HepG2 (cell line): Measurements from ENCODE around the gene DUOXA1. TPM values are rescaled to one million over a fixed set of nuclear protein-coding genes. Genes with fewer than 3 reads are reported as not detected.

Source experiments
- AKAP8 ChIP-seq: sonication (generic); formaldehyde crosslinking; IDR thresholded peaks from 2 replicates; pipeline ENCODE4 v1.5.1; 2020; ENCODE audit warnings: mild to moderate bottlenecking, missing genetic modification reagents
- BCL3 ChIP-seq: sonication (generic); formaldehyde crosslinking; IDR thresholded peaks from 2 replicates; pipeline ENCODE4 v1.5.1; 2020; ENCODE audit warnings: mild to moderate bottlenecking, missing genetic modification reagents, moderate library complexity
- ETV6 ChIP-seq: sonication (generic); formaldehyde crosslinking; conservative IDR thresholded peaks from 2 replicates; pipeline ENCODE4 v1.4.0; 2020; ENCODE audit warnings: missing genetic modification reagents
- KDM2A ChIP-seq: sonication (generic); formaldehyde crosslinking; IDR thresholded peaks from 2 replicates; pipeline ENCODE4 v1.4.0; 2020; ENCODE audit warnings: low read depth, missing genetic modification reagents, borderline replicate concordance
- RBAK ChIP-seq: sonication (generic); formaldehyde crosslinking; IDR thresholded peaks from 2 replicates; pipeline ENCODE4 v1.5.1; 2020; ENCODE audit warnings: mild to moderate bottlenecking, missing genetic modification reagents
- RFXAP ChIP-seq: sonication (generic); formaldehyde crosslinking; IDR thresholded peaks from 2 replicates; pipeline ENCODE4 v1.4.0; 2020; ENCODE audit warnings: missing genetic modification reagents, borderline replicate concordance
- SALL1 ChIP-seq: sonication (generic); formaldehyde crosslinking; IDR thresholded peaks from 2 replicates; pipeline ENCODE4 v1.8.0; 2022; ENCODE audit warnings: mild to moderate bottlenecking, missing genetic modification reagents
- SNRNP70 ChIP-seq: fragments of 200-400 bp; formaldehyde crosslinking; IDR thresholded peaks from 2 replicates; pipeline ENCODE4 v1.6.1; 2017; ENCODE audit warnings: mild to moderate bottlenecking, low read depth, low read length, moderate library complexity
- SOX5 ChIP-seq: IDR thresholded peaks from 2 replicates; pipeline ENCODE4 v1.6.1; 2016; ENCODE audit warnings: borderline replicate concordance
- SP4 ChIP-seq: sonication (generic); formaldehyde crosslinking; IDR thresholded peaks from 2 replicates; pipeline ENCODE4 v1.8.1; 2023; ENCODE audit warnings: mild to moderate bottlenecking, missing genetic modification reagents
- THAP7 ChIP-seq: sonication (generic); formaldehyde crosslinking; IDR thresholded peaks from 2 replicates; pipeline ENCODE4 v1.8.1; 2023; ENCODE audit warnings: mild to moderate bottlenecking, missing genetic modification reagents
- TOE1 ChIP-seq: sonication (generic); formaldehyde crosslinking; IDR thresholded peaks from 2 replicates; pipeline ENCODE4 v1.4.0; 2020; ENCODE audit warnings: mild to moderate bottlenecking, missing genetic modification reagents
- TSC22D2 ChIP-seq: sonication (generic); formaldehyde crosslinking; IDR thresholded peaks from 2 replicates; pipeline ENCODE4 v1.5.1; 2020; ENCODE audit warnings: missing genetic modification reagents, mild to moderate bottlenecking, borderline replicate concordance
- YY1 ChIP-seq: IDR thresholded peaks from 2 replicates; pipeline ENCODE4 v1.6.1; 2011; ENCODE audit warnings: low read length, low read depth, moderate library complexity, mild to moderate bottlenecking; ENCODE audit not compliant: insufficient read depth, insufficient replicate concordance
- ZNF292 ChIP-seq: sonication (generic); formaldehyde crosslinking; IDR thresholded peaks from 2 replicates; pipeline ENCODE4 v1.8.1; 2022; ENCODE audit warnings: mild to moderate bottlenecking, low read depth, missing genetic modification reagents, borderline replicate concordance
- ZNF691 ChIP-seq: sonication (generic); formaldehyde crosslinking; IDR thresholded peaks from 2 replicates; pipeline ENCODE4 v1.4.0; 2020; ENCODE audit warnings: missing genetic modification reagents, low read depth, mild to moderate bottlenecking, borderline replicate concordance
- ZNF83 ChIP-seq: sonication (generic); formaldehyde crosslinking; IDR thresholded peaks from 2 replicates; pipeline ENCODE4 v1.4.0; 2020; ENCODE audit warnings: missing genetic modification reagents, mild to moderate bottlenecking, borderline replicate concordance
- polyA plus RNA-seq, 8 experiments: library from polyadenylated mRNA; depleted of rRNA in 3 of 8; stranded (reverse) in 7 of 8; unstranded in 1 of 8; fragments of >200 nt; fragmentation: Illumina TruSeq in 4 of 8; extraction: Trizol in 4 of 8; gene quantifications; 2 replicates each; pipeline versions ENCODE4 v1.2.1 to v1.2.3, GENCODE V29; 2011 to 2016; ENCODE audit warnings: low read depth in 4 of 8, missing spikeins in 1 of 8, mixed read lengths in 1 of 8; ENCODE audit not compliant: insufficient read depth in 1 of 8
- total RNA-seq, 5 experiments: library from RNA; depleted of rRNA; stranded (reverse); fragments of >200 nt; fragmentation: Illumina TruSeq; extraction: Trizol; gene quantifications; 2 replicates each; pipeline ENCODE4 v1.2.3, GENCODE V29; 2016; ENCODE audit warnings: low read depth in 1 of 5
- TF ChIP-seq, protein P1 (sequence below): sonication (generic); formaldehyde crosslinking; IDR thresholded peaks from 2 replicates; pipeline ENCODE4 v1.5.0; 2020; ENCODE audit warnings: mild to moderate bottlenecking, missing genetic modification reagents, borderline replicate concordance

The DUOXA1 gene
- total and polyA plus RNA-seq, 2 of the 13 experiments (the other 11 are each of a cell fraction or from before 2014, with no cell fraction given) = not detected

DNA sequence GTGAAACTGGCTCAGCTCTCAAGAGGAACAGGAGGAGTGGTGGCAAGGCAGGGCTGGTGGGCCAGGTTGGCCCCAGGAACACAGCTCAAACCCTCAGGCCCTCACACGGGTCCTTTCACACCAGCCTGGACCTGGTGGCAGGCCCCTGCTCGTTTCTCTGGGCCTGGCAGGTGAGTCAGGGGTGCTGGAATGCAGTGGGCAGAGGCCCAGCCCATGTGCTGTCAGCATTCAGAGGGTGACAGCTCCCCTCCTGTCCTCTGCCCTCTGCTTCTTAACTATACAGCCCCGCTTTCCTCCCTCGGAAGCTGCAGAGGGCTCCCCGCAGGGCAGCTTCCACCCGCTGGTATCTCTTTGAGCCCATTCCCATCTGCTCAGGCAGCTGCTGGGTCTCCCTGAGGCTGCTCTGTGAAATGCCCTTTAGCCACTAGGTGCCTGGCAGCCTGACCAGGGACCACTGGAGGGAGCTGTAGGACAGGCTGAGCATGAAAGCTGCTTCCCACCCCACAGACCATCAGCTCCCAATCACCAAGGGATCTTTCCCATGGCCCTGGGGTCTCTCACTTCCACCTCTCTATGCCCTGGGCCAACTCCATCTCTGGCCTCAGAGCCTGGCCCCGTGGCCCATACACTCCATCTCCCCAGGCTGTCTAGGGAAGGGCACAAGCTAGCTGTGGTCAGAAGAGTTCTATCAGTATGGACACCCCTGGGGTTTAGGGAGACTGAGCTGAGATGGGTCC lies 33.3 kb upstream of the DUOXA1 start (continued):
- TF ChIP-seq ZNF83 (CRISPR knock-in tag) (no peak), AKAP8 (CRISPR knock-in tag) (peak; percentile 35), THAP7 (peak; percentile 27; the same call in 1 of the 2 replicates), ZNF691 (CRISPR knock-in tag) (peak; percentile 78; the same call in 1 of the 2 replicates), RFXAP (CRISPR knock-in tag) (no peak), SP4 (peak; percentile 25; the same call in 1 of the 2 replicates), SOX5 (CRISPR knock-in tag) (no peak), YY1 (peak; percentile 9), RBAK (no peak), TOE1 (no peak), KDM2A (peak; percentile 70; the same call in 1 of the 2 replicates), ZNF292 (peak; percentile 35; the same call in 1 of the 2 replicates), BCL3 (CRISPR knock-in tag) (no peak), SALL1 (peak; percentile 71), ETV6 (CRISPR knock-in tag) (no peak), TSC22D2 (CRISPR knock-in tag) (no peak), SNRNP70 (no peak)
- TF ChIP-seq, protein P1, sequence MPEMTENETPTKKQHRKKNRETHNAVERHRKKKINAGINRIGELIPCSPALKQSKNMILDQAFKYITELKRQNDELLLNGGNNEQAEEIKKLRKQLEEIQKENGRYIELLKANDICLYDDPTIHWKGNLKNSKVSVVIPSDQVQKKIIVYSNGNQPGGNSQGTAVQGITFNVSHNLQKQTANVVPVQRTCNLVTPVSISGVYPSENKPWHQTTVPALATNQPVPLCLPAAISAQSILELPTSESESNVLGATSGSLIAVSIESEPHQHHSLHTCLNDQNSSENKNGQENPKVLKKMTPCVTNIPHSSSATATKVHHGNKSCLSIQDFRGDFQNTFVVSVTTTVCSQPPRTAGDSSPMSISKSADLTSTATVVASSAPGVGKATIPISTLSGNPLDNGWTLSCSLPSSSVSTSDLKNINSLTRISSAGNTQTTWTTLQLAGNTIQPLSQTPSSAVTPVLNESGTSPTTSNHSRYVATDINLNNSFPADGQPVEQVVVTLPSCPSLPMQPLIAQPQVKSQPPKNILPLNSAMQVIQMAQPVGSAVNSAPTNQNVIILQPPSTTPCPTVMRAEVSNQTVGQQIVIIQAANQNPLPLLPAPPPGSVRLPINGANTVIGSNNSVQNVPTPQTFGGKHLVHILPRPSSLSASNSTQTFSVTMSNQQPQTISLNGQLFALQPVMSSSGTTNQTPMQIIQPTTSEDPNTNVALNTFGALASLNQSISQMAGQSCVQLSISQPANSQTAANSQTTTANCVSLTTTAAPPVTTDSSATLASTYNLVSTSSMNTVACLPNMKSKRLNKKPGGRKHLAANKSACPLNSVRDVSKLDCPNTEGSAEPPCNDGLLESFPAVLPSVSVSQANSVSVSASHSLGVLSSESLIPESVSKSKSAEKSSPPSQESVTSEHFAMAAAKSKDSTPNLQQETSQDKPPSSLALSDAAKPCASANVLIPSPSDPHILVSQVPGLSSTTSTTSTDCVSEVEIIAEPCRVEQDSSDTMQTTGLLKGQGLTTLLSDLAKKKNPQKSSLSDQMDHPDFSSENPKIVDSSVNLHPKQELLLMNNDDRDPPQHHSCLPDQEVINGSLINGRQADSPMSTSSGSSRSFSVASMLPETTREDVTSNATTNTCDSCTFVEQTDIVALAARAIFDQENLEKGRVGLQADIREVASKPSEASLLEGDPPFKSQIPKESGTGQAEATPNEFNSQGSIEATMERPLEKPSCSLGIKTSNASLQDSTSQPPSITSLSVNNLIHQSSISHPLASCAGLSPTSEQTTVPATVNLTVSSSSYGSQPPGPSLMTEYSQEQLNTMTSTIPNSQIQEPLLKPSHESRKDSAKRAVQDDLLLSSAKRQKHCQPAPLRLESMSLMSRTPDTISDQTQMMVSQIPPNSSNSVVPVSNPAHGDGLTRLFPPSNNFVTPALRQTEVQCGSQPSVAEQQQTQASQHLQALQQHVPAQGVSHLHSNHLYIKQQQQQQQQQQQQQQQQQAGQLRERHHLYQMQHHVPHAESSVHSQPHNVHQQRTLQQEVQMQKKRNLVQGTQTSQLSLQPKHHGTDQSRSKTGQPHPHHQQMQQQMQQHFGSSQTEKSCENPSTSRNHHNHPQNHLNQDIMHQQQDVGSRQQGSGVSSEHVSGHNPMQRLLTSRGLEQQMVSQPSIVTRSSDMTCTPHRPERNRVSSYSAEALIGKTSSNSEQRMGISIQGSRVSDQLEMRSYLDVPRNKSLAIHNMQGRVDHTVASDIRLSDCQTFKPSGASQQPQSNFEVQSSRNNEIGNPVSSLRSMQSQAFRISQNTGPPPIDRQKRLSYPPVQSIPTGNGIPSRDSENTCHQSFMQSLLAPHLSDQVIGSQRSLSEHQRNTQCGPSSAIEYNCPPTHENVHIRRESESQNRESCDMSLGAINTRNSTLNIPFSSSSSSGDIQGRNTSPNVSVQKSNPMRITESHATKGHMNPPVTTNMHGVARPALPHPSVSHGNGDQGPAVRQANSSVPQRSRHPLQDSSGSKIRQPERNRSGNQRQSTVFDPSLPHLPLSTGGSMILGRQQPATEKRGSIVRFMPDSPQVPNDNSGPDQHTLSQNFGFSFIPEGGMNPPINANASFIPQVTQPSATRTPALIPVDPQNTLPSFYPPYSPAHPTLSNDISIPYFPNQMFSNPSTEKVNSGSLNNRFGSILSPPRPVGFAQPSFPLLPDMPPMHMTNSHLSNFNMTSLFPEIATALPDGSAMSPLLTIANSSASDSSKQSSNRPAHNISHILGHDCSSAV (CRISPR knock-in tag) = no peak
